GM12865 (cell line): ENCODE results near the gene OR10C1.

Experiments used
- DNase-seq: peaks from one replicate; pipeline ENCODE4 v3.0.0; 2010; ENCODE audit warnings: low read depth
- H3K4me3 ChIP-seq: 2 replicates; pipeline ENCODE4 v1.5.1; 2011; ENCODE audit warnings: mild to moderate bottlenecking, low read depth, low read length, control low read depth
- CTCF ChIP-seq: IDR thresholded peaks from 2 replicates; pipeline ENCODE4 v1.5.1; 2011; ENCODE audit warnings: low read length, control low read depth, low read depth, inconsistent platforms; ENCODE audit not compliant: insufficient read depth; ENCODE audit errors: missing control alignments

The OR10C1 gene

DNA sequence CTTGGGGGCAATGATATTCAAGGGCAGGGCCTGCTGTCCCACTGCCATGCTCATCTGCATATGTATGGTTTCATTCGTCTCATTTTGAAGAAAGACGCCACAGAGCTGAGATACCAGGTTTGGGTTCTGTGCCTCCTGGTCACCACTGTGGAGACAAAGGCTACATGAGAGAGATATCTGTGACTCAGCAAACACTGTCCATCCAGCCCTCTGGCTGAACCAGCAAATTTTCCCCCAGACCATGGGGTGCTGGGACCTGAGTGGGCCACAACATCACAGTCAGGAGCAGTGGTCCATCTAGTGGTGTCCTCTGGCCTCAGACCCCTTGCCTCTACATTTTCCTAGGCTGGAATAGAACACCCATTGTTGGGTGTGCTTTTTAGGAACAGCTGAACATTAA lies 48.6 kb downstream of the OR10C1 start, which contains the start of gene MAS1L:
TSS of gene MAS1L (minus strand) at position 297 of the 400 bp plus-strand sequence. CDS start at position 243, 54 bp downstream.
- H3K4me3 ChIP-seq = no peak within 1 kb of the TSS
- no peak for DNase-seq
- TF ChIP-seq CTCF = no peak

GRCh38 chr6:29488874-29489273 lies 49.8 kb downstream of the OR10C1 start:
- TF ChIP-seq CTCF = no peak
- H3K4me3 ChIP-seq = no peak overlapping the region
- no peak for DNase-seq

DNA sequence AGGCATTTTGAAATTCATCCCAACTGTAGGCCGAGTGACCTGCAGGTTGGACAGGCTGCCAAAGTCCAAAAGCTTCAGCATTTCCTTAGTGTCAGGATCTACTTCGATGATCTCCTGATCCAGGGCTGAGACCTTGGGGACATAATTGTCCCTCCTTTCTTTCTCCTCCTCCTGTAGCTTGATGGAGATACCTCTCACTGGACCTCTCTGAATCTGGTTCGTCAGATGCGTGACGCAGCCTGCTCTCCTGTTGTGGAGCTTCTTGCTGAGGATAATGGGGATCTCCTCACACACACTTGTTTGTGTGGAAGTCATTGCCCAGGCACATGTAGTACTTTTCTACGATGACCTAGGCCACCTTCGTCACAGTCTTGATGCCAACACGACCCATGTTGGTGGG lies 50.2 kb downstream of the OR10C1 start:
- no peak overlapping the region for H3K4me3 ChIP-seq
- no peak for TF ChIP-seq CTCF
- DNase-seq = no peak

DNA sequence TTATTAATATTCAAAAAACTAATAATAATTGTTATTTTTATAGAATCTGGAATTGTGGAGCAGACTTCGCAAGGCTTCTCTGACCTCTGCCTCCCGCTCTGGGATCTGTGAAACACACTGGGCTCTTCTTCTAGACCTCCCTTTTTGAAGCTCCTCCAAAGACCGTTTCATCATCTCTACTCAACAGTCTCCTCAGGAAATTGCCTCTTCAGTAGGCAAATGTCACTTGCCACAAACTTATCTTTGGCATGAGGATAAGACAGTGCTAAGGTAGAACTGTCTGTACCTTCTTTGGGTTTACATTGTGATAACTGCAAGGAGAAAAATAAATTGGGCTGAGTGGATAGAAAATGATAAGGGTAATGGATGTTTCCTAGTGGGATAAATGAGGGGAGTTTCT lies 50.9 kb downstream of the OR10C1 start:
- DNase-seq = no peak
- H3K4me3 ChIP-seq = no peak overlapping the region
- TF ChIP-seq CTCF = no peak

- no peak overlapping the region for H3K4me3 ChIP-seq
- DNase-seq = no peak
- no peak for TF ChIP-seq CTCF
Observed at GRCh38 chr6:29490552-29490951, 51.4 kb downstream of the OR10C1 start.
